GM13977 (cell line): ENCODE results near the gene INTS3.
A peak's percentile ranks its signal among the peaks of the same experiment; 100 is the strongest.

Experiments used
- DNase-seq: peaks from one replicate; pipeline ENCODE4 v3.0.0; 2012; ENCODE audit warnings: low spot score
- in situ Hi-C: fragments of 300-500 bp; cut with MboI; formaldehyde crosslinking; loops from one replicate; pipeline ENCODE4 v1.12.0; 2022; ENCODE audit warnings: low sequenced_read_pairs, low pct_unique_long_range_greater_than_20kb, mixed read lengths, inconsistent platforms; ENCODE audit not compliant: unreplicated experiment
- TF ChIP-seq, protein P1 (sequence below): IDR thresholded peaks from 2 replicates; pipeline ENCODE4 v1.5.1; 2012; ENCODE audit warnings: mild to moderate bottlenecking, control low read depth; ENCODE audit not compliant: insufficient read depth; ENCODE audit errors: extremely low read depth, missing control alignments

INTS3 gene

DNA sequence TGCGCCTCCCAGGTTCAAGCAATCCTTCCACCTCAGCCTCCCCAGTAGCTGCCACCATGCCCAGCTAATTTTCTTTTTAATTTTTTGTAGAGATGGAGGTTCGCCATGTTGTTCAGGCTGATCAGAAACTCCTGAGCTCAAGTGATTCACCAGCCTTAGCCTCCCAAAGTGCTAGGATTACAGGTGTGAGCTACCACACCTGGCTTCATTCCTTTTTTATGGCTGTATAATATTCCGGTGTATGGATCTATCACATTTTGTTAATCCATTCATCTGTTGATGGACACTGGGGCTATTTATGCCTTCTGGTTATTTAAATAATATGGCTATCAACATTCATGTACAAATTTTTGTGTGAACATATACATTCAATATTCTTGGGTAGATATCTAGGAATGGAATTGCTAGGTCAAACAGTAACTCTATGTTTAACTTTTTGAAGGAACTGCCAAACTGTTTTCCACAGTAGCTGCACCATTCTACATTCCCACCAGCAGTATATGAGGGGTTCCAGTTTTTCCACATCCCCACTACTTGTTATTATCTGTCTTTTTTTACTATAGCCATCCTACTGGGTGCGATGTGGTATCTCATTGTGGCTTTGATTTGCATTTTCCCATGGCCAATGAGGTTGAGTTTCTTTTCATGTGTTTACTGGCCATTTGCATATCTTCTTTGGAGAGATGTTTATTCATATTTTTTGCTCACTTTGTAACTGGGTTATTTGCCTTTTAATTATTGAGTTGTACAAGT, 58.4 kb downstream of the INTS3 start:
- in situ Hi-C loops = no loop called here
- TF ChIP-seq, protein P1, sequence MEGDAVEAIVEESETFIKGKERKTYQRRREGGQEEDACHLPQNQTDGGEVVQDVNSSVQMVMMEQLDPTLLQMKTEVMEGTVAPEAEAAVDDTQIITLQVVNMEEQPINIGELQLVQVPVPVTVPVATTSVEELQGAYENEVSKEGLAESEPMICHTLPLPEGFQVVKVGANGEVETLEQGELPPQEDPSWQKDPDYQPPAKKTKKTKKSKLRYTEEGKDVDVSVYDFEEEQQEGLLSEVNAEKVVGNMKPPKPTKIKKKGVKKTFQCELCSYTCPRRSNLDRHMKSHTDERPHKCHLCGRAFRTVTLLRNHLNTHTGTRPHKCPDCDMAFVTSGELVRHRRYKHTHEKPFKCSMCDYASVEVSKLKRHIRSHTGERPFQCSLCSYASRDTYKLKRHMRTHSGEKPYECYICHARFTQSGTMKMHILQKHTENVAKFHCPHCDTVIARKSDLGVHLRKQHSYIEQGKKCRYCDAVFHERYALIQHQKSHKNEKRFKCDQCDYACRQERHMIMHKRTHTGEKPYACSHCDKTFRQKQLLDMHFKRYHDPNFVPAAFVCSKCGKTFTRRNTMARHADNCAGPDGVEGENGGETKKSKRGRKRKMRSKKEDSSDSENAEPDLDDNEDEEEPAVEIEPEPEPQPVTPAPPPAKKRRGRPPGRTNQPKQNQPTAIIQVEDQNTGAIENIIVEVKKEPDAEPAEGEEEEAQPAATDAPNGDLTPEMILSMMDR = no peak
- no peak for DNase-seq

DNA sequence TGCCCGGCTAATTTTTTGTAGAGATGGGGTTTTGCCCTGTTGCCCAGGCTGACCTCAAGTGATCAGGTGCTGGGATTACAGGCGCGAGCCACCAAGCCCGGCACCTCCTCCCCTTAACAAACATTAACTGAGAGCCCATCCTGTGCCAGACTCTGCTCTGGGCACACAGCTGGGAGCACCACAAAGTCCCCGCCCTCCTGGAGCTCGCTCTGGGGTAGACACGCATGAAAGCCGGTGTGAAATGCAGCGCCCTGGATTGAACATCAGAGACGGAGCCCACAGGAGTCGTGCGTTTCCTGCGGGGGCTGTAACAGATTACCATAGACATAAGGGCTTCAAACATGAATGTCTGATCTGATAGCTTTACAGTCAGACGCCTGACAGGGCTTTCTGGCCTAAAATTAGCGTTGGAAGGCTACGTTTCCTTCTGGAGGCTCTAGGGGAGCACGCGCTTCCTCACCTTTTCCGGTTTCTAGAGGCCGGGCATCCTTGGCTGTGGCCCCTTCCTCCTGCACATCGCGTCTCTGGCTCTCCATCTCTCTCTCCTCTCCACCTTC, 61.7 kb downstream of the INTS3 start:
- TF ChIP-seq, protein P1 = no peak
- in situ Hi-C loops = no loop called here
- DNase-seq = no peak

DNA sequence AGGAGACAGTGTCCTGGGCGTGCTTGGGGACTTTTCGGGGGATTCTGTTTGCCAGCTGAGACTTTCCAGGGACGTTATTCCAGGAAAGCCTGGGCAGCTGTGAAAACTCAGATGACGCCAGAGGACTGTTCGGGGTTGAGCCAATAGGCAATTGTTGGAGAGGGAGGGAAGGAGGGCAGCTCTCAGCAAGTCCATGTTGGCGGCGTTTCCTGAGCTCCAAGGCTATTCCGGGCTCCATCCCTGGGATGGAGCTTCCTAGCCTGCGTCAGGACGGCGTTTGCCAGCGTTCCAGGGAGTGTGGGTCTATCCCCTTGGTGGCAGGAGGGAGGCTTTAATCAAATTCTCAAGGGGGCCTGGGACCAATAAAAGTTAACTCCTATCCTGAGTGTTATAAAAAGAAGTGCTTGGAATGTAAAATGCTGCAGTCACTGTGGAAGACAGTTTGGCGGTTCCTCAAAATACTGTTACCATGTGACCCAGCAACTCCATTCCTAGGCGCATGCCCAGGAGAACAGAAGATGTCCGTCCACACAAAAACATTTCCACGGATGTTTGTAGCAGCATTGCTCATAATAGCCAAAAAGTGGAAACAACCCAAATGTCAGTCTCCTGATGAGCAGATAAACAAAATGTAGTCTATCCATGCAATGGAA, 62.6 kb downstream of the INTS3 start:
- DNase-seq = no peak
- TF ChIP-seq, protein P1 = no peak
- in situ Hi-C loops = no loop called here

DNA sequence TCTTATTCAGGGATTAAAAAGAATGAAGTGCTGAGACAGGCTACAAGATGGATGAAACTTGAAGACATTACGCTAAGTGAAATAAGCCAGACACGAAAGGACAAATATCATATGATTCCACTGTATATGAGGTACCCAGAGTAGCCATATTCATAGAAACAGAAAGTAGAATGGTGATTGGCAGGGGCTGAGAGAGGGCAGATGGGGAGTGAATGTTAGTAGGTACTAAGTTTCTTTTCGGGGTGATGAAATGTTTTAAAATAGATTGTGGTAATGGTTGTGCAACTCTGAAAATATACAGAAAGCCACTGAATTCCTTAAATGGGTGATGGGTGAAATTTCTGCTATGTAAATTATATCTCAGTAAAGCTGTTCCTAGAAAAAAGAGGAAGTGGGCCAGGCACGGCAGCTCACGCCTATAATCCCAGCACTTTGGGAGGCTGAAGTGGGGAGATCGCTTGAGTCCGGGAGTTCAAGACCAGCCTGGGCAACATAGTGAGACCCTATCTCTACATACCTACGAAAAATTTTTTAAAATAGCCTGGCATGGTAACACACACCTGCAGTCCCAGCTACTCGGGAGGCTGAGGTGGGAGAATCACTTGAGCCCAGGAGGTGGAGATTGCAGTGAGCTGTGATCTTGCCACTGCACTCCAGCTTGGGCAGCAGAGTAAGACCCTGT, 63.3 kb downstream of the INTS3 start:
- TF ChIP-seq, protein P1 = no peak
- peak; percentile 91 for DNase-seq
- in situ Hi-C loops = no loop called here

DNA sequence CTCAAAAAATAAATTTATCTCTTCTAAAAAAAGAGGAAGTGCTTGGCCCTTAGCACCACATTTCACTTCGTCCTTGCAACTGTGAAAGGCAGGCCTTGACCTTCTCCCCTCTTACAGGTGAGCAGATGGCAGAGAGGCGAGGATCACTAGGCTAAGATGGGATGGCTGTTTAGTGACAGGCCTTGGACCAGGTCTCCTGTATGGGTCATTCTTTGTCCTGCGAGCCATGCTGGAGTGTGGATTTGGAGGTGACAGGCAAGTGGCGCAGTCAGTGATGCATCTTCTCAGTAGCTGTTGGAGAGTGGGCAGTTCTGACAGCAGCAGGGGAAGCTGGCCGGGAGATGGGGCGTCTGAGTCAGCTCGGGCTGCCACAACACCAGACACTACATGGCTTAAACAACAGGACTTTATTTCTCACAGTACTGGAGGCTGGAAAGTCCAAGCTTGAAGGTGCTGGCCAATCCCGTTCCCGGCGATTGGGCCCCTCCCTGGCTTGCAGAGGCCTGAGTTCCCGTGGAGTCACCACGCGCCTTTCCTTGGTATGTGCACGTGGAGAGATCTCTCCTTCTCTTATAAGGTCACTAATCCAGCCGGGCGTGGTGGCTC, 63.9 kb downstream of the INTS3 start:
- in situ Hi-C loops = no loop called here
- peak; percentile 55 for DNase-seq
- TF ChIP-seq, protein P1 = no peak

DNA sequence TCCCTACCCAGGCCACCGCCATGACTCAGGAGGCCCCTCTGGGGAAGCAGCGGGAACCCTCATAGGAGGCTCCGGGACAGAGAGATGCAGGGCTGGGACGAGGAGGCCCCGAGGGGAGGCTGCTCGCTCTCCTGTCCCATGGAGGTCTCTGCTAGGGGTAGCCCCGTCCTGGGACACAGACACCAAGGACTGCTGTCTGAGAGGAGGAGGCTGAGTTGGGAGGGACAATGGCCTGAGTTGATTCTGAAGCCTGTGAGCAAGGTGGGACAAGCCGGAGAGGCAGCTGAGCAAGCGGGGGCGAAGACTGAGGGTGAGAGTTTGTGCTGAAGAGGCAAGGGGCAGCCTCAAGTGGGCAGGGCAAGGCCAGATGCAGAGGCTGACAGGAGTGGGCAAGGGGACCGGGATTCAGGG, 64.8 kb downstream of the INTS3 start:
- no peak for DNase-seq
- in situ Hi-C loops = no loop called here
- TF ChIP-seq, protein P1 = no peak
